T1000 (cell line): Measurements from ENCODE around the gene SFI1.
"Not testable (repeated sequence)": the region's sequence is repeated elsewhere in the genome, so short reads cannot be mapped to it uniquely, and the experiment has no call there.

Source experiments
- DNase-seq: peaks from one replicate; lab custom pipeline; 2025; ENCODE audit warnings: mixed read lengths; lab: John Stamatoyannopoulos, UW

The SFI1 gene

DNA sequence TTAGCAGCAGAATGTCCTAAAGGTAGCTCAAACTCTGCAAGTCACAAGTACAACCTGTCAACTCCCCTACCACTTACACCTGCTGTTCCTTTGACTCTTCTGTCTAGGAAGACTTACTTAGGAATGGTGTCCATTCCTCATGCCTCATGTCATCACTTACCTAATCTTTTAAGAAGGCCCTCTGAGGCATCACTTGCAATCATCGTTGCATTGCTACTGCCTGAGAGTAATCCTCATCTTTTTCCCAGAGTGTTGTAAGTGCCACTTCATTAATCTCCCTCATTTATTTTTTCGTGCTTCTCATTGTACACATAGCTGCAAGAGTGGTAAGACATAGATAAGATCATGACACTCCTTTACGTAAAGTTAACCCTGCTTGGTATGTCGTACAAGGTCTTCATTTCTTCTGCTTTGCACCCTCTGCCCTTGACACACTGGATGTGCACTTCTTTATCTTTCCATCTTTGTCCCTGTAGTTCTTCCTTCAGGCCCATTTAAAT, 54.6 kb downstream of the SFI1 start:
- no peak for DNase-seq

DNA sequence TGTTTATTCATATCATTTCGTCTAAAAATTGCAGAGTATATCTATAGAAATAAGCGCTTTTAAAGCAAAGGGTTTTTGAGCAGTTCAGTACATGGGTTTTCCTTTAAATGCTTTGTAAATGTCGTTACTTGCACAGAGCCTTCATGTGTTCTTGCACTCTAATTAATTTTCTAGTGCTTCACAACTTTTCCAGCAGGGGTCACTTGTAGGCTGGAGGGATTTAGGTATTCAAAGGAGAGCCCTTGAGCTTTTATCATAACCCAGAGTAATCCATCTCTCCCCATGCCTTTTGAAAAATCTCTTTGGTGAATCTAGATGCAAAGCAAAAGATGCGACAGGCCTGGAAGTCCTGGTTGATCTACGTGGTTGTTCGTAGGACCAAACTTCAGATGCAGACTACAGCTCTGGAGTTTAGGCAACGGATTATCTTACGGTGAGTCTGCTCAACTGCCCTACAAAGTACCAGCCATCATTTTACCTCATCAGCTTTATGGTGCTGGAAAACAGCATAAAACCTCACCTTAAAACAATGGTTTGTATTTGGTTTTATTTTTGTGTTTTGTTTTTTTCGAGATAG, 60.4 kb downstream of the SFI1 start:
- no peak for DNase-seq

DNA sequence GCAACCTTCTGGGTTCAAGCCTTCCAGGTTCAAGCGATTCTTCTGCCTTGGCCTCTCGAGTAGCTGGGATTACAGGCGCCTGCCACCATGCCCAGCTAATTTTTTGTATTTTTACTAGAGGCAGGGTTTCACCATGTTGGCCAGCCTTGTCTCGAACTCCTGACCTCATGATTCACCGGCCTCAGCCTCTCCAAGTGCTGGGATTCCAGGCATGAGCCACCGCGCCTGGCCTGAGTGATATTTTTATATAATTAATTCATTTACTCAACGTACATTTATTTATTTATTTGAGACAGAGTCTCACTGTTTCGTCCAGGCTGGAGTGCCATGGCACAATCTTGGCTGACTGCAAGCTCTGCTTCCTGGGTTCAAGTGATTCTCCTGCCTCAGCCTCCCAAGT, 62.2 kb downstream of the SFI1 start:
- DNase-seq, result not testable (repeated sequence)

DNA sequence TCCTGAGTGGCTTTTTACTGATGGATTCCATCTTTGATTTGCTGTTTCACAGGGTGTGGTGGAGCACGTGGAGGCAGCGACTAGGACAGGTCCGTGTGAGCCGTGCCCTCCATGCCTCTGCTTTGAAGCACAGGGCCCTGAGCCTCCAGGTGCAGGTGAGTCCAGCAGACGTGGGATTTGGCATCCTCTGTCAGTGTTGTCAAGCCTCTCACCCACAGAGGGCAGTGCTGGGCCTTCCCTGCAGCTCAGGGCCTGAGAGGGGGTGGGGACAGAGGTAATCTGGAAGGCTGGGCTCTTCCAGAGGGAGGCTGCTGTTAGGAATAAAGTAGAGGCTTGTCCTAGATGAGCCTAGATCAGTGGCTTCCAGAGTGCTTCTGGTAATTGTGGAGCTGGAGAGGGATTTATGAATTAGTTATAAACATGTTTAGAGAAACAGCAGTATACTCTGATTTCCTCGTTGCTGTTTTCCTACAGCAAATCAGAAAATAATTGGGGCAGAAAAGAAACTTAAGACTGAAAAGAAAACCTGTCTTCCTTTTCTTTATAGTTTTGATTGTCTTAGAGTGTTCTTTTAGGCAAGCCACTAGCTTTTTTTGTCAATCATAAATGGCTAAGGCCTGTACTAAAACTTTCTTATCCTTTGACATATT, 65.0 kb downstream of the SFI1 start:
- DNase-seq, result peak; percentile 23

DNA sequence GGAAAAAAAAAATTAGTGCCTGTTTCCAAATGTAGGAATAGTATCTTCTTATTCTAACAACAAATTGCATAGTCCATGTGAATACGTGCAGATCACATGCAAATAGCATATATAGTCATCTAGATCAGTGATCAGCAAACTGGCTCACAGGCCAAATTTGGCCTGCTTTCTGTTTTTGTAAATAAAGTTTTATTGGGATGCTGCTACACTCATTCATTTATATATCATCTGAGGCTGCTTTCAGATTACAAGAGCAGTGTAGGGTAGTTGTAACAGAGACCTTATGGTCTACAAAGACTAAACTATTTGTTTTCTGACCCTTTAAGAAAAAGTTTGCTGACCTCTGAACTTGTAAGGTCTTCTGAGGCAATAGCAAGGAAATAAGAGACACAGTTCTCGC, 65.6 kb downstream of the SFI1 start:
- DNase-seq, result no peak

DNA sequence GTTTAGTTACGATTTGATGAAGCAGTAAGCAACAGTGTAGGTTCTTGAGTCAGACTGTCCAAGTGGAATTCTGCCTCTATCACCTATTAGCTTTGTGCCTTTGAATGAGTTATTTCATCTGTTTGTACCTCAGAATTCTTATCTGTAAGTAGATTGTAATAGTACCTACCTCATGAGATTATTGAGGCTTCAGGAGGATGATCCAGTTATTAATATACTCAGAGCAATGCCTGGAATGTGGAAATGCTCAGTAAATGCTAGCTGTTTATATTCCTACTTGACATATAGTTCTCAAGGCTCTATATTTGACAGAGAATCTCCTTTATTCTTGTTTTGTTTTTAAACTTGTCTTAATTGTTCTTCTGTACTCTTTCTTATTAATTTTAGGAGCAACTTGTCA, 70.1 kb downstream of the SFI1 start:
- no peak for DNase-seq

DNA sequence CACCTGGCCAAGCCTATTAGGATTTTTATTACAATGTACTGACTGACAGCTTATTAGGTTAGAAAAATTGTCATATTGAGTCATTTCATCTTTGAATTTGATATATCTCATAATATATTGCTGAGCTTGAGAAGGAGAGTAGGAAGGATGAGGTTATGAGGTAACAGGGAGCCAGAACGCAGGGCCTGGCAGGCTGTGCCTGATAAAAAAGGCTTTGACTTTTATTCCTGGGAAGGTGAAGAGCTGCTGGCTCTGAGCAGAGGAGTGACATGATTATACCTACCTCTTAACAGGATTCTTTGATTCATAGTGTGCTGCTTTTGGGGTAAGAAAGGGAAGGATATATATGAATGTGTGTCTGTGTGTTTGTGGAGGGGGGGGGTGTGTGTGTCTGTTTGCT, 70.9 kb downstream of the SFI1 start:
- no peak for DNase-seq

DNA sequence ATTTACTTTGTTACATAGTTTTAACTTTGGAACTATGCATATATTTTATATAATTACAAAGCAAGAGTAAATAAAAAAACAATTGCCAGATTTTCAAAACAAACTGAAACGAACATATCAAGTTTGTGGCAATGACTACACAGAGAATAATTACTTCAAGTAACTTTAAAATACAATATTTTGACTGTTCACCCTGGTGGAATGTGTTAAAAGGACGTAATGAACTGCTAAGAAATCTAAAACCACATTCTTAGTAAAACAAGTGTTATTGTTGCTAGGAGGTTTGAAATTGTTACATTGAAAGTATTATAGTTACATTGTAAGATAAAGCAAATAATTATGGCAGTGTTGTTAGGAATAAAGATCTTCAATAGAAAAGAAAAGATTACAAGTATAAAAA, 71.4 kb downstream of the SFI1 start:
- no peak for DNase-seq

DNA sequence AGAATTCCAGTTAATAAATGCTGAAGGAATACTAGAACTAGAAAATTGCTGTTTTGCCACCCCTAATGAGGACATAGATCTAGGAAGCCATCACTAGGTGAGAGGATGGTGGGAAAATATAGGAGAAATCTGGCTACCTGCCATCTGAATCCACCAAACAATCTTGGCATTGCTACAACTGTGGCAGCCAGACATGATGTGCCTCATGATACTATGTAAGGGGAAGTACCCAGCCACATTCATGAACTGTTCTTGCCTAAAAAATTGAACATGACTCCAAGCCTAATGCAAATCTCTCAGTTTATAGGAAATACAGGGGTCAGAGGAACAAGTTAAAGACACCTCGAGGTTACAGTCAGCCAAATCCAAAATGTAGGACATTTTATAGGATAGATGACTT, 72.8 kb downstream of the SFI1 start:
- no peak for DNase-seq

DNA sequence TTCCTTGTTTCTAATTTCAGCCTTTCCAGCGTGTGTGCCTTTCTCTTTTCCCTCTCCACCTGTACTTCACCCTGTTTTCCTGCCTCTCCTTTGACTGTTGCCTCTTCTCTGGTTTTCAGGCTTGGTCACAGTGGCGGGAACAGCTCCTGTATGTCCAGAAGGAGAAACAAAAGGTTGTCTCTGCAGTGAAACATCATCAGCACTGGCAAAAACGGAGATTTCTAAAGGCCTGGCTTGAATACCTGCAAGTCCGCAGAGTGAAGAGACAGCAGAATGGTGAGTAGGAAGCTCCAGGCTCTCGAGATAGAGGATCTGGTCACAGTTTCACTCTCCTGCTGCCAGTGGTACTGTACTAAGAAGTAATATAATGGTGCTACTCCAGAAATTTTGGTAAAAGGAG, 76.6 kb downstream of the SFI1 start:
- DNase-seq, result no peak

DNA sequence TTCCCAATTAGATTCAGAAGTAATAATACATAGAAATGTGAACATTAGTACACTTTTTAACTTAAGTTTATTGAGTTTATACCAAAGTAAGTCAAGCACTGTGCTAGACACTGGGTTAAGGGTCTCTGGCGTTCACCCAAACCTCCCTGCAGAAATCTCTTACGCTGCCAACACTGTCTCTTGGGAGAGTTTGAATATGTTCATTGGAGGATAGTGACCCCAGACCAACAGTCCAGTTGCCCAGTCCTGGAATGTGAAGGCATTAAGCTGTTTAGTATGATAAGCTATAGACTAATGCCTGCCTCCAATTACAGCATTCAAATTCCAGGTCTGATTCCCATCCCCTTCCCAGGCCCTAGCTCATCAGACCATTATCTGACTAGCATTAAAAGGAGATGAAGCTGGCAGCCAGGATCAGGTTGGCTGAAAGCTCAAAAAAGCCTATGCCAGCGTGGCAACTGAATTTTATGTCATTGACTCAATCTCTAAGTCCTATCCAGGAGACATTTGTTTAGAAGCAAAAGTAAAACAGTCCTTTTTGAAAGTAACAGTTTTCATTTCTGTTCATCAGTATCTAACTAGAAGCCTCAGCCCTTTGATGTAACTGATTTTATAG, 77.8 kb downstream of the SFI1 start:
- DNase-seq, result no peak

DNA sequence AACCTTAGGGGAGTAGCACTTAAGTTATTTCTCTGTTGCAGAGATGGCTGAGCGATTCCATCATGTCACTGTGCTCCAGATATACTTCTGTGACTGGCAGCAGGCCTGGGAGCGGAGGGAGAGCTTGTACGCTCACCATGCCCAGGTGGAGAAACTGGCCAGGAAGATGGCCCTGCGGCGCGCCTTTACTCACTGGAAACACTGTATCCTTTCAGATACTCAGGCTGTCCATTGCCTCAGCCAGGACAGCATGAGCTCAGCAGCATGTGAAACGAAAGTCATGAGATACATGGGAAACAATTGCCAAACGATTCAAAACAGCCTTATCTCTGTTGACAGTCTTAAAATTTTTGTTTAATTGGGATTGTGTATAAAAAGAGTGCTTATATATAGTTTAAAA, 78.9 kb downstream of the SFI1 start:
- no peak for DNase-seq

DNA sequence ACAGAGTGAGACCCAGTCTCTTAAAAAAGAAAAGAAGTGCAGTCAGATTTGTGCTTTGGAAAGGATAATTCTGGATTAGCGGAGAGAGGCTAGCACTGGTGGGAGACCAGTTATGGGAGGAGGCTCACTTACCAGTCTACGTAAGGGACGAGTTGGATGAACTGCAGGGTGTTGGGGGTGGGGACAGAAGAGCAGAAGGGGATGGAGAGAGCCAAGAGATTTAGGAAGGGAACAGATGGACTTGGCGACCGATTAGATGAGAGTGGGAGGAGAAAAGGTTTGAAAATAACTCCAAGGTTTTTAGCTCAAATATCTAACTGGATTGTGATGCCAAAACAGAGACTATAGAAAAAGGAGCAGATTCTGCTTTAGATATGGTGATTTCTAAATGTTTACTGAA, 81.4 kb downstream of the SFI1 start:
- no peak for DNase-seq

DNA sequence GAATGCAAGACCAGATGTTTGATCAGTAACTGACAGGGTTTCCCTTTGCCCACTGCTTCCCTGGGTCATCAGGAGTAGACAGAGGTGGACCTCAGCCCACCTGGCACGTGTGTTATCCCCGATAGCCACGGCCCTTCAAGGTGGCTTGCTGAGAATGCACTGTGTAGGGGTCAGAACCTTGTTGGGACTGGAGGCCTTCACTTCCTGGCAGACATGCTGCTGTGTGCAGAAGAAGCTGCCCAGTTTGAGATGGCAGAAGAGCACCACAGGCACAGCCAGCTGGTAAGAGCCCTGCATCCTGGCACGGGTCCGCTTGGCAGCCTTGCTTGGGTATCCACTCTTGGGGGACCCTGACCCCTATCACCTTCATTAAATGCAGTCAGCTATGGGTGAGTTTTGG, 81.8 kb downstream of the SFI1 start:
- no peak for DNase-seq

DNA sequence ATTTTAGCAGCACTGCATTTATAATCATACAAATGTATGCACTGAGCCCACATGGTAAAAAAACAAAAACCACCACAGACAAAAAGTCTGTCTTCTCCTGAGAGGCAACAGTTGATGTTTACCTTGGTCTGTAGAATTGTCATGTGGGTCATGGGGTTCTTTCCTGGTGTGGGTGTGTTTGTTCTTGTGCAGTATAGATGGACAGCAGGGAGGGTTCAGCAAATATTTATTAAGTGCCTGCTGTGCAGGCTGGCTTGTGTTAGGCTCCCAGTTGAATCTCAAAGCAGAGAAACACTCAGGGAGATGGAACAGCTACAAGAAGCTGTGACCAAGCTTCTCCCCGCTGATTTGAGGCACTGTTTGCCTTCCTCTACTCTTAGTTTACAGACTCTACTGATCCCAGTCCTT, 83.5 kb downstream of the SFI1 start:
- DNase-seq, result no peak

DNA sequence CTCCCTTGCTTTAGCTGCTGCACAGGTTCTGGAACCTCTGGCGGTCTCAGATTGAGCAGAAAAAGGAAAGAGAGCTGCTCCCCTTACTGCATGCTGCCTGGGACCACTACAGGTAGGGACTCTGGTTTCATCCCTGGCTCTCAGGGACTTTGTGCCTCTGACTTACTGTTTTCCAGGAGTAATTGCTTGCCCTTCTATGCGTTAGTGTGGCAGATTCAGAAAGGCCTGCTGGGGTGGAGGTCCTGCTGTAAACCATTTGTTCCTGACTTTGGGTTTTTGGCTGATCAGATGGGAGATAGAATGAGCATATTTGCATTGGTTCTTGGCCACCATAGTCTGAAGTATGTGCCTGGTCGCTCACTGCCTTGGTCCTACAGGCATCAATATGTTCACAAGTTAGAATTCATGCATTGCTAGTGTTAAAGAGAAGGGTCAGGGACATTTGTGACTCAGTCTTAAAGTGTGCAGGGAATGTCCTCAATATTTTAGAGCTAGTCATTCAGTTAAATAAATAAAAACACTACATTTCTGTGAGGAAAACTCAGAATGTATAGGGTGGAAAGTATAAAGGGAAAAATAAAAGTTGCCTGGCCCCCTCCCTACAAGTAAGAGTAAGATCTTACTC, 87.6 kb downstream of the SFI1 start:
- DNase-seq, result no peak

DNA sequence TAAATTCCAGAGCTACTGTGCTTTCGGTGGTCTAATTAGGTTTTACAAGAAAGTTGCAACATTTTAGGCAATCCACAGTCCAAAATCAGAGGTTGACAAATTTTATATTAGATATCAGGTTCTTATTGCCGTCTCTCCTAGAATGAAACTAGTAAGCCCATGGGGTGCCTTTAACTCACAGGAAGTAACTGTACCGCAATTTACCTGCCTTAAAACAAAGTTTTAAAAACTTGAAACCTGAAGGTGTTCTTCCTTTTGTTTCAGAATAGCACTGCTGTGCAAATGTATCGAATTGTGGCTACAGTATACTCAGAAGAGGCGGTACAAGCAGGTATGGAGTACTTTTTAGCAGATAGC, 88.4 kb downstream of the SFI1 start:
- no peak for DNase-seq

DNA sequence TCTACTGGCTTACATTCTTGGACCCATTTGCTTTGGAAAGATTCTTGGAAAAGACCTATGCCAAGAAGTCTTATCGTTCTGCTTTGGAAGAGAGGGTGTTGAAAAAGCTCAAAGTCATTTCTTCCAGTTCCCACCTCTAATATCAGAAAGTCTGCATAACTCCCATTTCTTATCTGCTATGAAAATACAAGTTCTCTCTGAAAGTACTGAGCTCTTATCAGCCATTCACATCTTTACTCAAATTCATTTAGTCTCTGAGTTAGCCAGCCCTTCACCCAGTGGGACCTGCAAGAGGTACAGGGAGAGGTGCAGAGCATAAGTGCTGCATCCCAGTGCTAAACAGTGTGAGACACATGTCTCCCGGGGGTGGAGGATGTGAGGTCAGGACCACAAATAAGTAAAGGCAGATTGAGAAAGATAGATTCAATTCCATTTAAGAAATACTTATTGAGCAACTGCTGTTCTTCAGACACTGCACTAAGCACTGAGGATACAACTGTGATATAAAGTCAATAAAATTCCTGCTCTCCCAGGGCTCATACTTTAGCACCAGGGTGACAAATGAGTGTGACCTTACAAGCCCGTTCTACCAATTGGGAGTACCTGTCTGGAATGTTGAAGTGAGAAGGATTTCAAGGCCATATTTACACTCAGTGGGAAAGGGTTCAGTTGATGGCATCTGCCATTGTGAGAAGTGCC, 89.0 kb downstream of the SFI1 start:
- no peak for DNase-seq

DNA sequence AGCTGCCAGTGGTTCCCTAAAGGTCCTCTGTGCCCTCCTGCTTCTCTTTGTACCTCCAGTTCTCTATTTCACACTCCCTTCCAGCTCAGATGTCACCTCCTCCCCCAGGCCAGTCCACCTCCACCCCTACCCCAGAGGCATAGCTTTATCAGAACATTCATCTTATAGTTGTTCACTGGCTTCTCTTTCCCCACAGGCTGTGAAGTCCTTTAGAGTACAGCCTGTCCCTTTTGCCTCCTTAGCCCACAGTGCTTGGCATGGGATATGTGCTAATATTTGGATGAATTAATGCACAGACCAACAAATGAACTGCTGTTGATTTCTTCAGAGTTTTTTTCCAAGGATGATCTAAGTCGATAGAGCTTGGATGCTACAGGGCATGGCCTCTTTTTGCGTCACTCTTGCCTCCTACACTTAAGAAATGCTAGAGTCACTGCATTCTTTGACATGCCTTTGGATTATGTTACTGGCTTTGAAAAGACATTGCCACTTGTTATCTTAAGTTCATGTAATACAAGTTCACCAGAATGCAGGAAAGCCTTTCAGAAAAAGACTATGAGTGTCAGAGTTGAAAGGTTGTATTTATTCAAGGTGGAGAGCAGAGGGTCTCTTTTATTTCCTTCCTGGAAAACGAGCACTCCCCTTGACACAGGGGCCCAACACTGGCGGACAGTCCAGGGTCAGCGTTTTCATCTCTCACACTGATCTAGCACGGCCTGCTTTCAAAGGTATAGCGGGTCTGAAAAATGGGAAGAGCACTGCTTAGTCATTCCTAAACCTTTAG, 90.0 kb downstream of the SFI1 start:
- no peak for DNase-seq

DNA sequence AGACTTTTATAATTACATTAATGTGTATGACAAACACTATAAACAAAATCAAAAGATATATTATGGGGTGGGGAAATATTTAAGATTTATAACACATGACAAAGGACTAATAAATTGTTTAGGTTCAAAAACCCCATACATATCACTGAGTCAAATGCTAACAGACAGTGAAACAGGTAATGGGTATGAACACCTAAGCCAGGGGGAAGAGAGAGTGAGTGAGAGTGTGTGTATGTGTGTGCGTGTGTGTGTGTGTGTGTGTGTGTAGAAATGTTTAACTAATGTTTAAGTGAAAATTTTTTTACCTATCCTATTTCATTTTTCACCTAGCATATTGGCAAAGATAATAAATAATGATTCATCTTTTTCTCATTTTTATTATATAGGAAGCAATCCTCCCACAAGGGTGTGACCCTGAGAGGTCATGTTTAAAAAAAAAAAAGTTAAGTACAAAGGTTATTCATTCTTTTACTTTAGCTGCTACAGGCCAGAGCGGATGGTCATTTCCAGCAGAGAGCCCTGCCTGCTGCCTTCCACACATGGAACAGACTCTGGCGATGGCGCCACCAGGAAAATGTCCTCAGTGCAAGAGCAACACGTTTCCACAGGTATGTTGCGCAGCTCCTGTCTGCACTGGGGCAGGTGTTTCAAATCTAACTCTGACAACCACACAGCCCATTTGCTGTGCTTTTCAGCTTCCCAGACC, 92.8 kb downstream of the SFI1 start:
- DNase-seq, result no peak

DNA sequence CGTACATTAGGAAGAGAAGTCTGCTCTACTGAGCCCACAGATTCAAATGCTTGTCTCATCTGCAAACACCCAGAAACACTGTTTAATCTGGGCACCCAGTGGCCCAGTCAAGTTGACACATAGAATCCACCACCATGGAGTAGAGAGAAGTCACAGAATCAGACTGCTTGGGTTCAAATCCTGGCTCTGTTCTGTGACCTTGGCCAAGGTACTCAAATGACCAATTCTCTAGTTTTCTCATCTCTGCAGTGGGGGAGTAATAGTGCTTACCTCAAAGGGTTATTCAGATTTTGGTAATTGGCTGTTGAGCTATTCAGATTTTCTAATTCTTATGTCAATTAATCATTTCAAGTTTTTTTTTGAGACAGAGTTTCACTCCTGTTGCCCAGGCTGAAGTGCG, 93.8 kb downstream of the SFI1 start:
- DNase-seq, result not testable (repeated sequence)
